Peyer's patch (tissue), 4 donors: ENCODE results near the gene TBC1D17.

Experiments
- POLR2A ChIP-seq, 2 donors: fragments of 450-650 bp; IDR thresholded peaks; one replicate each; pipeline ENCODE4 v1.5.1; 2017; ENCODE audit warnings: antibody characterized with exemption in 2 of 2, mild to moderate bottlenecking in 2 of 2, moderate library complexity in 2 of 2
- TF ChIP-seq, protein P1 (sequence below), 6 experiments: fragments of 450-650 bp in 4 of 6; fragments of 200-600 bp in 2 of 6; sonication (generic) in 1 of 6; IDR thresholded peaks; one replicate each; pipeline ENCODE4 v1.5.1; 2017 to 2019; ENCODE audit warnings: antibody characterized with exemption in 6 of 6, mild to moderate bottlenecking in 3 of 6, moderate library complexity in 1 of 6

DNA sequence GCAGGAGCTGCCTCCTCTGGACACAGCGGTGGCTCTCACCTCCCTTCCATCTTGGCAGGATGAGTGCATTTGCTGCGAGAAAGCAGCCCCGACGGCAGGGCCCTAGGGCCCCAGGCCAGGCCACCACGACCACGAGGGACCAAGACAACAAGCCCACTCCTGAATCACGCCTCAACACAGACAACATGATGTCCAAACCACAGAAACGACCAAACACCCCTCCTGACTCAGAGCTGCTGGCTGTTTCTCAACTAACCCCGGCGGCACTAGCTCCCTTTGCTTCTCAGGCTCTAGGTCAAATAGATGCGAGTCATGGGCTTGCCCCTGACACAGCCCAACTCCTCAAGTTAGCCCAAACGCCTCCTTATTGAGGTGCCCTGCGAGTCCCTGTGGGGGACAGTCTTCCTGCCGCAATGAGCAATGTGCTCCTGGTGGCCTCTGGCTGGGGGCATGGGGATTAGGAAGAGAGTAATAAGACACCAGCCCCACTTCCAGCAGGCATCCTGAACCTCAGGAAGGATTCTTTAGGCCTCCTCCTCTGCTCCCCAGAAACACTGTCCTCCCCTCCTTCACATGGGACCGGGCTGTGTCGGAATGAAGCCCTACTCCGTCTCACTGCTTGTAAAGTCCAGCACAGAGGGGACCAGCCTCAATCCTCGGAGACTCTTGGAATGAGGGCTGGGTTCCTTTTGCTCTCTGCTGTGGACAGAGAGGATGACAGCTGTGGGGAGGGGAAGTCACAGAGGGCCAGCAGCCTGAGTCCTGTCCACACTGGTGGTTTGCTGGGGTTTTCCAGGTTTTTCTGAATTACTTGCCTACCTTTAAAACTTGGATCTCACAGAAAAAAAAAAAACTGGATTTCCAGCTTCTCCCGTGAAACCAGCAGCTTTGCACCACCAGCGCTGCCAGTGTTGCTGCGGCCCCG is 44.6 kb downstream of the TBC1D17 start:
- TF ChIP-seq, protein P1, sequence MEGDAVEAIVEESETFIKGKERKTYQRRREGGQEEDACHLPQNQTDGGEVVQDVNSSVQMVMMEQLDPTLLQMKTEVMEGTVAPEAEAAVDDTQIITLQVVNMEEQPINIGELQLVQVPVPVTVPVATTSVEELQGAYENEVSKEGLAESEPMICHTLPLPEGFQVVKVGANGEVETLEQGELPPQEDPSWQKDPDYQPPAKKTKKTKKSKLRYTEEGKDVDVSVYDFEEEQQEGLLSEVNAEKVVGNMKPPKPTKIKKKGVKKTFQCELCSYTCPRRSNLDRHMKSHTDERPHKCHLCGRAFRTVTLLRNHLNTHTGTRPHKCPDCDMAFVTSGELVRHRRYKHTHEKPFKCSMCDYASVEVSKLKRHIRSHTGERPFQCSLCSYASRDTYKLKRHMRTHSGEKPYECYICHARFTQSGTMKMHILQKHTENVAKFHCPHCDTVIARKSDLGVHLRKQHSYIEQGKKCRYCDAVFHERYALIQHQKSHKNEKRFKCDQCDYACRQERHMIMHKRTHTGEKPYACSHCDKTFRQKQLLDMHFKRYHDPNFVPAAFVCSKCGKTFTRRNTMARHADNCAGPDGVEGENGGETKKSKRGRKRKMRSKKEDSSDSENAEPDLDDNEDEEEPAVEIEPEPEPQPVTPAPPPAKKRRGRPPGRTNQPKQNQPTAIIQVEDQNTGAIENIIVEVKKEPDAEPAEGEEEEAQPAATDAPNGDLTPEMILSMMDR (IDR thresholded peaks at IDR 0.05), result no peak
- no peak for TF ChIP-seq POLR2A (IDR thresholded peaks at IDR 0.05)
